Thyroid gland (tissue), 4 donors: Measurements from ENCODE around the gene OSBPL8.

Experiments used
- POLR2A ChIP-seq, 2 donors: fragments of 450-650 bp; IDR thresholded peaks; one replicate each; pipeline ENCODE4 v1.6.1; 2017; ENCODE audit warnings: antibody characterized with exemption in 2 of 2, mild to moderate bottlenecking in 2 of 2, moderate library complexity in 1 of 2
- TF ChIP-seq, protein P1 (sequence below), 6 experiments: fragments of 200-600 bp in 3 of 6; fragments of 450-650 bp in 3 of 6; sonication (generic) in 3 of 6; IDR thresholded peaks; one replicate each; pipeline ENCODE4 v1.5.1; 2016 to 2019; ENCODE audit warnings: antibody characterized with exemption in 6 of 6, mild to moderate bottlenecking in 2 of 6, inconsistent platforms in 1 of 6, moderate library complexity in 1 of 6

DNA sequence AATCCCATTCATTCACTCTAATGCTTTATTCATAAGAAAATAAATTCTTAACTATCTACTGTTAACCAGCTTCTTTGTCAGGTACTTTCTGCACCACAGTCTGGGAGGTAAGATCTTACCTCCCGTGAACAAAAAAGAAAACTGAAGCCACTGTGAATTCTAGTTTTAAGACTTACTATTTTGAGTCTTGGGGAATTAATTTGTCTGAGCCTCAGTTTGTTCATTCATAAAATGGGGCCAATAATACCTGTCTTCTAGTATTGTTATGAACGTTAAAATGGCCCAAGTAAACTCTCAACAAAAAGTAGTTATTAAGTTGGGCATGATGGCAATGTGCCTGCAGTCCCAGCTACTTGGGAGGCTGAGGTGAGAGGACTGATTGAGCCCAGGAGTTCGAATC lies 151.9 kb downstream of the OSBPL8 start:
- TF ChIP-seq POLR2A (IDR thresholded peaks at IDR 0.05): no peak
- TF ChIP-seq, protein P1, sequence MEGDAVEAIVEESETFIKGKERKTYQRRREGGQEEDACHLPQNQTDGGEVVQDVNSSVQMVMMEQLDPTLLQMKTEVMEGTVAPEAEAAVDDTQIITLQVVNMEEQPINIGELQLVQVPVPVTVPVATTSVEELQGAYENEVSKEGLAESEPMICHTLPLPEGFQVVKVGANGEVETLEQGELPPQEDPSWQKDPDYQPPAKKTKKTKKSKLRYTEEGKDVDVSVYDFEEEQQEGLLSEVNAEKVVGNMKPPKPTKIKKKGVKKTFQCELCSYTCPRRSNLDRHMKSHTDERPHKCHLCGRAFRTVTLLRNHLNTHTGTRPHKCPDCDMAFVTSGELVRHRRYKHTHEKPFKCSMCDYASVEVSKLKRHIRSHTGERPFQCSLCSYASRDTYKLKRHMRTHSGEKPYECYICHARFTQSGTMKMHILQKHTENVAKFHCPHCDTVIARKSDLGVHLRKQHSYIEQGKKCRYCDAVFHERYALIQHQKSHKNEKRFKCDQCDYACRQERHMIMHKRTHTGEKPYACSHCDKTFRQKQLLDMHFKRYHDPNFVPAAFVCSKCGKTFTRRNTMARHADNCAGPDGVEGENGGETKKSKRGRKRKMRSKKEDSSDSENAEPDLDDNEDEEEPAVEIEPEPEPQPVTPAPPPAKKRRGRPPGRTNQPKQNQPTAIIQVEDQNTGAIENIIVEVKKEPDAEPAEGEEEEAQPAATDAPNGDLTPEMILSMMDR (IDR thresholded peaks at IDR 0.05): no peak
